ENCODE measurements around the gene MBTPS2.

Gene MBTPS2

GRCh38 chrX:21831496-21831895 lies 7.9 kb upstream of the MBTPS2 start:
- TF ChIP-seq CTCF (IDR thresholded peaks at IDR 0.05; ENCODE audit: insufficient read depth, missing control alignments): no peak
- DNase-seq (ENCODE audit: insufficient read length, low spot score) (no peak), FAIRE-seq (no peak)

- no peak for TF ChIP-seq CTCF (IDR thresholded peaks at IDR 0.05; ENCODE audit: insufficient read depth, missing control alignments)
- FAIRE-seq (no peak), DNase-seq (ENCODE audit: insufficient read length, low spot score) (no peak)
Observed at GRCh38 chrX:21837056-21837455, 2.4 kb upstream of the MBTPS2 start.

- FAIRE-seq: no peak
- no peak for DNase-seq (ENCODE audit: insufficient read length, low spot score)
- TF ChIP-seq CTCF (IDR thresholded peaks at IDR 0.05; ENCODE audit: insufficient read depth, missing control alignments): no peak
Observed at GRCh38 chrX:21838937-21839333, 482 bp upstream of the MBTPS2 start.

GRCh38 chrX:21840193-21840545 lies 752 bp downstream of the MBTPS2 start:
- FAIRE-seq: no peak

GRCh38 chrX:21843179-21843578 lies 3.8 kb downstream of the MBTPS2 start:
- no peak for TF ChIP-seq CTCF (IDR thresholded peaks at IDR 0.05; ENCODE audit: insufficient read depth, missing control alignments)
- DNase-seq (ENCODE audit: insufficient read length, low spot score) (no peak), FAIRE-seq (no peak)

More at GRCh38 chrX:21840193-21840545, 752 bp downstream of the MBTPS2 start:
- no peak for DNase-seq (ENCODE audit: insufficient read length, low spot score)
- no peak for TF ChIP-seq CTCF (IDR thresholded peaks at IDR 0.05; ENCODE audit: insufficient read depth, missing control alignments)

GRCh38 chrX:21845096-21845495 lies 5.7 kb downstream of the MBTPS2 start:
- no peak for TF ChIP-seq CTCF (IDR thresholded peaks at IDR 0.05; ENCODE audit: insufficient read depth, missing control alignments)
- FAIRE-seq (no peak), DNase-seq (ENCODE audit: insufficient read length, low spot score) (no peak)

GRCh38 chrX:21847342-21847741 lies 7.9 kb downstream of the MBTPS2 start:
- no peak for TF ChIP-seq CTCF (IDR thresholded peaks at IDR 0.05; ENCODE audit: insufficient read depth, missing control alignments)
- peak; percentile 56 for FAIRE-seq

More at GRCh38 chrX:21847342-21847741, 7.9 kb downstream of the MBTPS2 start:
- no peak for DNase-seq (ENCODE audit: insufficient read length, low spot score)

All from D721Med (cell line).